Immature natural killer cell (primary cell): ENCODE measurements around the gene ONECUT3. TPM values are rescaled to one million over a fixed set of nuclear protein-coding genes. Genes with fewer than 3 reads are reported as not detected.

Source experiments
- DNase-seq, 3 donors: peaks; one replicate each; pipeline ENCODE4 v3.0.0; 2022; ENCODE audit warnings: mixed read lengths in 1 of 3
- H3K27ac Mint-ChIP-seq, 6 donors: one replicate each; pipeline ENCODE4 v1.8.0; 2020; ENCODE audit warnings: mixed read lengths in 6 of 6, mild to moderate bottlenecking in 5 of 6, inconsistent platforms in 4 of 6, moderate library complexity in 3 of 6
- H3K27me3 Mint-ChIP-seq, 3 donors: one replicate each; pipeline ENCODE4 v1.8.0; 2020 to 2021; ENCODE audit warnings: low read depth in 3 of 3, mild to moderate bottlenecking in 3 of 3, mixed read lengths in 3 of 3, moderate library complexity in 3 of 3, inconsistent platforms in 1 of 3
- H3K36me3 Mint-ChIP-seq, 3 donors: one replicate each; pipeline ENCODE4 v1.8.0; 2020; ENCODE audit warnings: mixed read lengths in 3 of 3, inconsistent platforms in 2 of 3, mild to moderate bottlenecking in 2 of 3
- H3K4me1 Mint-ChIP-seq, 2 donors: one replicate each; pipeline ENCODE4 v1.8.0; 2020; ENCODE audit warnings: inconsistent platforms in 2 of 2, mild to moderate bottlenecking in 2 of 2, mixed read lengths in 2 of 2, moderate library complexity in 1 of 2
- H3K4me3 Mint-ChIP-seq, 5 donors: one replicate each; pipeline ENCODE4 v1.8.0; 2020; ENCODE audit warnings: mild to moderate bottlenecking in 5 of 5, mixed read lengths in 5 of 5, inconsistent platforms in 3 of 5, moderate library complexity in 3 of 5
- H3K9me3 Mint-ChIP-seq, 6 donors: one replicate each; pipeline ENCODE4 v1.8.0; 2020; ENCODE audit warnings: mild to moderate bottlenecking in 6 of 6, mixed read lengths in 6 of 6, inconsistent platforms in 4 of 6, moderate library complexity in 3 of 6
- polyA plus RNA-seq, 3 donors: library from polyadenylated mRNA; unstranded; fragments of 300-500 nt; fragmentation: Illumina TruSeq; gene quantifications; one replicate each; pipeline ENCODE4 v1.2.3, GENCODE V29; 2021

Gene ONECUT3
- polyA plus RNA-seq, 3 donors from 2014 or later, result not detected

DNA sequence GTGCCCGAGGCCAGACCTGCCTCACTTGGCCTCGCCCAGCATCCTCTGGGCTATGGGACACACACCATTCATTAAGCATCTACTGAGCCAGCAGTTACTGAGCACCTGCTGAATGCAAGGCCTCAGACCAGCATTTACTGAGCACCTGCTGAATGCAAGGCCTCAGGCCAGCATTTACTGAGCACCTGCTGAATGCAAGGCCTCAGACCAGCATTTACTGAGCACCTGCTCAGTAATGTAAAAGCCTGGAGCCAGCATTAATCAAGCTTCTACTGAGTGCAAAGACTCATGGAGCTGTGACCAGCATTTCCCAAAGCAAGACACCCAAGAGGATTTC, 55.1 kb downstream of the ONECUT3 start:
- no peaks in the 10 kb centered on the region for H3K36me3 Mint-ChIP-seq
- no peak for DNase-seq
- H3K4me1 Mint-ChIP-seq, result peaks cover 11% of the 10 kb centered on the region in 2 donors
- peak overlapping the region in 1 of 5 donors; percentile 18 for H3K4me3 Mint-ChIP-seq
- peaks cover 0 to 5% (median 0%) of the 10 kb centered on the region in 3 donors for H3K27me3 Mint-ChIP-seq
- H3K9me3 Mint-ChIP-seq, result no peaks in the 10 kb centered on the region
- no peak overlapping the region for H3K27ac Mint-ChIP-seq

DNA sequence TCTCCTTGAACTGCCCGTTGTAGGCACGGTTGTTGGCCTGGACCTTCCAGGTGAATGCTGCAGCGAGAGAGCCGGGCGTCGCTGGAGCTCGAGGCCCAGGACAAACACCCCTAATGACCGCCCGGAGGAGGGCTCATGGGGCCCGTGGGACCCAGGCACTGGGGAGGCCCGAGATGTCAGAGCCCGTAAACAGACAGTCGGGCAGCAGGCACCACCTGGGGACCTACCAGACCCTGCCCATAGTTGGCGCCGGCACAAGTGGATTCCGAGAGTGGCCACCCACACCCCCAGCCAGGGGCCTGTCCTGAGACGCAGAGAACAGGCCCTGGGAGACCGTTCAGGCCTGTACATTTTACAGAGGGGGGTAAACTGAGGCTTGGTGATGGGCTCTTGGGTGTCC, 56.4 kb downstream of the ONECUT3 start:
- no peak overlapping the region for H3K27ac Mint-ChIP-seq
- no peak for DNase-seq
- H3K27me3 Mint-ChIP-seq, result peaks cover 0 to 5% (median 2%) of the 10 kb centered on the region in 3 donors
- H3K4me3 Mint-ChIP-seq, result no peak overlapping the region
- no peaks in the 10 kb centered on the region for H3K36me3 Mint-ChIP-seq
- no peaks in the 10 kb centered on the region for H3K9me3 Mint-ChIP-seq
- peaks cover 11% of the 10 kb centered on the region in 2 donors for H3K4me1 Mint-ChIP-seq

DNA sequence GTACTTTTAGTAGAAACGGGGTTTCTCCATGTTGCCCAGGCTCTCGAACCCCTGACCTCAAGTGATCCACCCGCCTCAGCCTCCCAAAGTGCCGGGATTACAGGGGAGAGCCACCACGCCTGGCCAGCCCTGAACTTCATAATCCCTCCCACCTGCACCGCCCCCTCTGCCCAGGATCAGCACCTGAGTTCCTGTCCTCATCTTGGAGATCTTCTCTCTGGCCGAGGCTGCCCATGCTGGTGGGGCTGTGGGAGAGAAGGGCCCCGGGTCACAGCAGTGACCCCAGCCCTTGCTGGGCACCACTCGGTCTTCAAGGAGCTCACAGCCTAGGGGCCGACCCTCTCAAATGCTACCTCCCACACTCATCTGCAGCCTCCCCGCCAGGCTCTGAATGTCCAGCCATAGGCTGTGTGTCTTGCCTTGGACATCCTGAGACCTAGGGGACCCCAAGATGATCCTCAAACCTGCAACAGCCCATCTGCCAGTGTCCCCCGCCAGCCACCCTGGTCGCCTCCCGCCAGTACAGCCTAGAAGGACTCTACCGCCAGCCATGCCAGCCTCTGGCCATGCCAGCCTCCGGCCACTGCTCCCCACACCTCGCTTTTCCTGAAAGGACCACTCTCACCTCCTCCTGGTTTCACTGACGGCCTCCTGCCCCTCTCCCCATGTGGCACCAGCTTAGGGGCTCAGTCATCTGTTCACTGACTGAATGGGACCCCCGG, 57.3 kb downstream of the ONECUT3 start:
- Mint-ChIP-seq H3K4me1 (peaks cover 11% of the 10 kb centered on the region in 2 donors), H3K27ac (peak overlapping the region in 1 of 6 donors; percentile 51), H3K36me3 (no peaks in the 10 kb centered on the region), H3K4me3 (peak overlapping the region in 4 of 5 donors; percentile 47 to 95 (median 52)), H3K27me3 (peaks cover 0 to 5% (median 4%) of the 10 kb centered on the region in 3 donors), H3K9me3 (no peaks in the 10 kb centered on the region)
- DNase-seq, result no peak

DNA sequence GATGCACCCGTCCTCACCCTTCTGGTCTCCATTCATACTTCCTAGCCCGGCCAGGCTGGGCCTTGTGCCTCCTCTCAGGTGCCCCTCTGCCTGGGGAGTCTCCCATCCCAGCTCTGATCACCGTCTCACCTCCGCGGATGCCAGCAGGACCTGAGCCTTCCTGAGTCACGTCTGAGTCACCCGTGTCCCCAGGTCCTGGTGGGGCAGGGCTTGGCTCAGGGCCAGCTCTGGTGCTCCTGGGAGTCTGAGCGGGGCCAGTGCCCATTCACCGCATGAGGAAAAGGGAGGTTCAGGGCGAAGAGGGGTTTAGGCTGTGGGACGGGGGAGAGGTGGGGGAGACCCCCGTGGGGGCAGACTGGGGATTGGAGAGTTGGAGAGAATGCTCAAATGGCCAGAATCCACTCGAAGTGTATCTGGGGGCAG, 58.2 kb downstream of the ONECUT3 start:
- DNase-seq, result peak in 1 of 3 donors; percentile 11
- H3K4me1 Mint-ChIP-seq, result peaks cover 11% of the 10 kb centered on the region in 2 donors
- H3K9me3 Mint-ChIP-seq, result no peaks in the 10 kb centered on the region
- H3K4me3 Mint-ChIP-seq, result peak overlapping the region; percentile 62 to 95 (median 78)
- H3K27me3 Mint-ChIP-seq, result peaks cover 0 to 5% (median 4%) of the 10 kb centered on the region in 3 donors
- H3K27ac Mint-ChIP-seq, result peak overlapping the region in 2 of 6 donors; percentile 15 to 40
- no peaks in the 10 kb centered on the region for H3K36me3 Mint-ChIP-seq

DNA sequence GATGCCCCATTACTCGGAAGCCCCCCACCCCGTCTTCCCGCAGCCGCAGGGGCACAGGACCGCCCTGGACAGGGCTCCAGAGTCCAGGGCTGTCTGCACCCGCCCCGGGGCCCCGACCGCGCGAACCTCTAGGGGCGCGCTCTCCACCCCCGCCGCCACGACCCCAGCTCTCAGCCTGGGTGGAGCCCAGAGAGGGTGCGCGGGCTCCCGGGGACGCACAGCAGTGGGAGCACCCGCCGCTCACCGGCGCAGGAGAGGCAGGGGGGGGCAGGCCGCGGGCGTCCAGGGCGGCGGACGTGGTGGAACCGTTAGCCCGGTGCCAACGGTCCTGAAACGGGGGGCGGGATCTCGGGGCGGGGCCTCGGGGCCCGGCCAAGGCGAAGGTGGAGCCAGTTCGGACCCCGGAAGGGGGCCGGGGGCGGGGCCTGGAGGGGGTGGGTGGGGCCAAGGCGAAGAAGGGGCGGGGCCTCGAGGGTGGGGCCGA, 58.7 kb downstream of the ONECUT3 start, which contains the start of gene ATP8B3:
Gene ATP8B3 (minus strand): TSS at position 335 of the 484 bp plus-strand sequence. CDS start 540 bp downstream, outside the sequence.
- peaks cover 11% of the 10 kb centered on the region in 2 donors for H3K4me1 Mint-ChIP-seq
- H3K27ac Mint-ChIP-seq, result peak within 1 kb of the TSS; percentile 76 to 96 (median 90)
- peak in 2 of 3 donors; percentile 68 to 75 for DNase-seq
- H3K36me3 Mint-ChIP-seq, result no peaks in the 10 kb centered on the region
- no peaks in the 10 kb centered on the region for H3K9me3 Mint-ChIP-seq
- peak within 1 kb of the TSS; percentile 91 to 97 (median 96) for H3K4me3 Mint-ChIP-seq
- peaks cover 0 to 5% (median 4%) of the 10 kb centered on the region in 3 donors for H3K27me3 Mint-ChIP-seq

DNA sequence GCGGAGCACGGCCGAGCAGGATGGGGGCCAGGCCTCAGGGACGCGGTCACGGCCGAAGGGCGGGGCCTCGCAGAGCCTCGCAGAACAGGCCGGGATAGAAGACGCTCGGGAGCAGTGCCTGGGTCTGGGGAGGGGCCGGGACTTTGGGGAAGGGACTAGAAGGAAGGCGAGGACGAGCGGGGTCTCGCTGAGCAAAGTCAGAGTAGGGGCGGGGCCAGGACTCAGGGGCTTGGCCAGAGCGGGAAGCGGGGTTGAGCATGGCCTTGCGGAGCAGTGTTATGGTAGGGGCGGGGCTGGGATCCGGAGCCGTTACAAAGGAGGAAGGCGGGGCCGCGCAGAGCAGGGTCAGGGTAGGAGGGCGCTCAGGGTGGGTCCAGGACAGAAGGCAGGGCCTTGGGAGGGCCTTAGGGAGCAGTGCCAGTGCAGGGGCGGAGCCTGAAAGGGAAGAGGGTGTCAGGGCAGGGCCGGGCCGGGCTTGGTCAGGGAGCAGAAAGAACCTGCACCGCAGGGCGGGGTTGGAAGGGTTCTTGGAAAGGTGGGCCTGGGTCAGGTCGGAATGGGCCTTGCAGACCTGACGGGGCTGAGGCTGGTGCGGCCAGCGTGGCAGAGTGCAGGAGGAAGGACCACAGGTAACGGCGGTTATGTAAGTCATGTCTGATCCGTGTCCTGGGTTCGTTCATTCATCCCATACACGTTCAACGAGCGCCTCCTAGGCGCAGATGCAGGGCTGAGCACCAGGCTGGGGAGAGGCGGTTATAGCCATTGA, 59.3 kb downstream of the ONECUT3 start:
- no peaks in the 10 kb centered on the region for H3K36me3 Mint-ChIP-seq
- no peaks in the 10 kb centered on the region for H3K9me3 Mint-ChIP-seq
- peak overlapping the region; percentile 76 to 96 (median 90) for H3K27ac Mint-ChIP-seq
- peak overlapping the region; percentile 91 to 97 (median 96) for H3K4me3 Mint-ChIP-seq
- peak; percentile 80 to 86 (median 85) for DNase-seq
- peaks cover 11% of the 10 kb centered on the region in 2 donors for H3K4me1 Mint-ChIP-seq
- H3K27me3 Mint-ChIP-seq, result peaks cover 0 to 5% (median 4%) of the 10 kb centered on the region in 3 donors

DNA sequence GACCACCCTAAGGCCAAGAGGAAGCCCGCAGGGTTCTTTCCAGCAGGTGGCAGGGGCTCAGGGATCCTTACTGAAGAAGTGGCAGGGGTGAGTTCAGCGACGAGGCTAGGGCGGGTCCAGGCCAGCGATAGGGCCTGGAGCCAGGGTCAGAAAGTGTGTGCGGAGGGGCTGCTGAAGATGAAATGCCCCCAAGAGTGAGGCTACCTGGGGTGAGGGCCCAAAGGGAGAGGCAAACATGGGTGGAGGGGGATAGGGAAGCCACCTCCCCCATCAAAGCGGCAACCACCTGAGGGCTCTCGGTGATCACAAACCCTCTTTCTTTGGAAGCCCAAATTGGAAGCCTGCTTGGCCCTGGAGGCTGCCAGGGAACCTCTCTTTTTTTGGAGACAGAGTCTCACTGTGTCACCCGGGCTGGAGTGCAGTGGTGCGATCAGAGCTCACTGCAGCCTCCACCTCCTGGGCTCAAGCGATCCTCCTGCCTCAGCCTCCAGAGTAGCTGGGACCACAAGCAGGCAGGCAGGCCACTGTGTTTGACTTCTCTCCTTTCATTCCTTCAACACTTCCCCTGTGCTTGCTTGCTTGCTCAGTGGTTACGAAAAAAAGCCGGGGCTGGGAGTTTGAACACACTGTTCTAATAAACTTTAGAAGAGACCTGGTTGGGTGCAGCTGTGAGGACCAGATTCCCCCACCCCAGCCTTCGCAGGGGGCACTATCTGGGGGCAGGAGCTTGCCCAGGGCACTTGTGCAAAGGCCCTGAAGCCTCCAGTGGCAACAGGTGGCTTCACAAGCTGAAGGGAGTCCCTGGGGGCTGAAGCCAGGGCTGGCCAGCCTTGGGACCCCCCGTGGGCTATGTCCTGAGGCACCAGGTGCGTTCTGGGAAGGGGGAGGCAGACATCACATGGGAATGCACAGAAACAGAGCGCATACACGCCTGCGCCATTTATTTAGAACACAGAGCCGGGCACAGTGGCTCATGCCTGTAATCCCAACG, 60.2 kb downstream of the ONECUT3 start:
- Mint-ChIP-seq H3K9me3 (no peaks in the 10 kb centered on the region), H3K27ac (peak overlapping the region; percentile 31 to 96 (median 90)), H3K4me1 (peaks cover 11% of the 10 kb centered on the region in 2 donors), H3K27me3 (peaks cover 0 to 5% (median 4%) of the 10 kb centered on the region in 3 donors), H3K4me3 (peak overlapping the region; percentile 91 to 97 (median 96)), H3K36me3 (no peaks in the 10 kb centered on the region)
- no peak for DNase-seq

DNA sequence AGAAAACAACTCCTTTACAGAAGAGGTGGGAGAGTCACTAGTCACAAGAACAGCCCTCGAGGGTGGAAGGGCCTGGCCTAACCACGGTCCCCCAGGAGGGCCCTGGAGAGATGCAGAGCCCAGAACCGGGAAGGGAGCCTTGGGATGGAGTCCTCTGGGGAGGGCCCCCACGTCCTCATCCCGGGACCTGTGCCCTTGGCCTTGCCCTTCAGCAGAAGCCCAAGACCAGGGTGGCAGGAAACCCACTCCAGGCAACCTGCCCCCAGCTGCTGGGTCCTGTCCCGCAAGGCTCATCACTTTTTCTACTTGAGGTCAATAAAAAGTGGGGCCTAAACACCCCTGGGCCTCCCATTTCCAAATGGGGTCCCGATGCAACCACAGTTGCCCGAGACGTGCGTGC, 61.1 kb downstream of the ONECUT3 start:
- no peak for DNase-seq
- no peak overlapping the region for H3K4me3 Mint-ChIP-seq
- peaks cover 11% of the 10 kb centered on the region in 2 donors for H3K4me1 Mint-ChIP-seq
- H3K27me3 Mint-ChIP-seq, result peaks cover 0 to 5% (median 4%) of the 10 kb centered on the region in 3 donors
- H3K27ac Mint-ChIP-seq, result no peak overlapping the region
- no peaks in the 10 kb centered on the region for H3K36me3 Mint-ChIP-seq
- H3K9me3 Mint-ChIP-seq, result no peaks in the 10 kb centered on the region

DNA sequence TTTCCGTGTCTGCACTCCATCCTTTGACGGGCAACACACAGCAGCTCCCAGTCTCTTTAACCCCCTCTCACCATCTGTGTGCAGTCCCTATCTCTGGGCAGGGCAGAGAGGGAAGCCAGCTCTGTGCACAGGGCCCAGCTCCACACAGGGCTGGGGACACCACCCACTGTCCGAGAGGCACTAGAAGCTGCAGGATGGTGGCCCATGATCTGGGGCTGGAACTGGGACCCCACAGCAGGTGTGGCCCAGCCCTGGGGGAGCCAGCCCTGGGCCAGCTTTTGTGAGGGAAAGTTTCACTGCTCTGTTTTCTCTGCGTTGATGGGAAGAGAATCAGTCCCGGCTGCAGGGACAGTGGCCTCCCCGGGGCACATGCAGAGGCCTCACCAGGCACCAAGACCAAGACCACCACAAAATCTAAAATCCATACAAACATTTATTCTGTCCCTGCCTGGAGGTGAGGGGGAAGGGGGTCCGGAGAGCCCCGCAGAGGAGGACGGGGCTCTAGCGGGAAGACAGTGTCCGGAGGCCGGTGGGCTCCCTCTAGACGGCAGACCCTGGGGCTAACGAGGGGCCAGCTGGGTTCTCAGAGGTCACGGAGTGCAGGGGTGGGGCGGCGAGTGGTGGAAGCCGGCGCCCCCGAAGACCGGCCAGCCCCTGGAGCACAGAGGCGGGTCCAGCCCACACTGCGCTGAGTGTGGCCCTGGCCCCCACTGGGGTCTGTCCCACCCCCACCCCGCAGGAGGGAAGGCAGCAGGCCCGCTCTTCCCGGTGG, 61.7 kb downstream of the ONECUT3 start:
- Mint-ChIP-seq H3K27ac (no peak overlapping the region), H3K36me3 (no peaks in the 10 kb centered on the region), H3K4me3 (no peak overlapping the region), H3K9me3 (no peaks in the 10 kb centered on the region), H3K27me3 (peaks cover 0 to 5% (median 4%) of the 10 kb centered on the region in 3 donors), H3K4me1 (peaks cover 11% of the 10 kb centered on the region in 2 donors)
- DNase-seq, result no peak

DNA sequence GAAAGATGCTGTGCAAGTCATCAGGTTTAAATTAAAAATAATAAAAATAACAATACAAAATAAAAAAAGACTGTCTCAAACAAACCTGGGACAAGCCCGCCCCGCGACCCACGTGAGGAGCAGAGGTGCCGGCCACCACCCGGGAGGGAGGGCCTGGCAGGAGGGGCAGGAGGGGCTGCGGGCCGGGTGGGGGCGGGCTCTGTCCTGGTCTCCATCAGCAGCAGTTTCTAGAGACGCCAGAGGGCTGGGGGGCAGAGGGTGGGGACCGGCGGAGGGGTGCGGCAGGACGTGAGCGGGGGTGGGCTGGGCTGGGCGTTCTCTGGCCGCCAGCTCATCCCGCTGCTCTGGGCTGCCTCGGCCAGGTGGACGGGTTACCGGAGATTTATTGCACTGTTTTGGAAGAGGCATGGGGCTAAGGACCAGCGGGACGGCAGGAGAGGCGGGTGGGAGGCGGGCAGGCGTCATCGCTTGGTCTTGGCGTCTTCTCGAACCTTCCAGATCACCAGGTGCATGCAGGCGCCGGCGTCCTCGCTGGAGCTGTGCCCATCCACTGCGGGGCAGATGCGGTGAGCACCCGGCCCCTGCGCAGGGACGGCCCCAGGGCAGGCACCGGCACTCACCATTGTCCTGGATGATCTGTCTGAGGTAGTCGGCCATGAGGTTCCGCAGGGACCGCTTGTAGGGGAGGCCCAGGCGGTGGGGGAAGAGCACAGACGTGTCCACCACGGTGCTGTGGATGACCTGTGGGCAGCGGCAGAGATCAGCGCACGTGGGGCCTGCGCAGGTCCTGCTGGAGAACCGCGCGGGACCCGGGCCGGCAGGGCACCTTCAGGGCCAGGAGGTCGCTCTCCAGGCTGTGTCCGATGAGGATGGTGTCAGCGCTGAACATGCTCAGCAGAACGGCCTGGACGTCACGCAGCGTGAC, 62.6 kb downstream of the ONECUT3 start:
- Mint-ChIP-seq H3K9me3 (no peaks in the 10 kb centered on the region), H3K27ac (no peak overlapping the region), H3K36me3 (peaks cover 0 to 4% (median 3%) of the 10 kb centered on the region in 3 donors), H3K4me3 (no peak overlapping the region), H3K27me3 (peaks cover 0 to 5% (median 4%) of the 10 kb centered on the region in 3 donors), H3K4me1 (peaks cover 11% of the 10 kb centered on the region in 2 donors)
- no peak for DNase-seq

DNA sequence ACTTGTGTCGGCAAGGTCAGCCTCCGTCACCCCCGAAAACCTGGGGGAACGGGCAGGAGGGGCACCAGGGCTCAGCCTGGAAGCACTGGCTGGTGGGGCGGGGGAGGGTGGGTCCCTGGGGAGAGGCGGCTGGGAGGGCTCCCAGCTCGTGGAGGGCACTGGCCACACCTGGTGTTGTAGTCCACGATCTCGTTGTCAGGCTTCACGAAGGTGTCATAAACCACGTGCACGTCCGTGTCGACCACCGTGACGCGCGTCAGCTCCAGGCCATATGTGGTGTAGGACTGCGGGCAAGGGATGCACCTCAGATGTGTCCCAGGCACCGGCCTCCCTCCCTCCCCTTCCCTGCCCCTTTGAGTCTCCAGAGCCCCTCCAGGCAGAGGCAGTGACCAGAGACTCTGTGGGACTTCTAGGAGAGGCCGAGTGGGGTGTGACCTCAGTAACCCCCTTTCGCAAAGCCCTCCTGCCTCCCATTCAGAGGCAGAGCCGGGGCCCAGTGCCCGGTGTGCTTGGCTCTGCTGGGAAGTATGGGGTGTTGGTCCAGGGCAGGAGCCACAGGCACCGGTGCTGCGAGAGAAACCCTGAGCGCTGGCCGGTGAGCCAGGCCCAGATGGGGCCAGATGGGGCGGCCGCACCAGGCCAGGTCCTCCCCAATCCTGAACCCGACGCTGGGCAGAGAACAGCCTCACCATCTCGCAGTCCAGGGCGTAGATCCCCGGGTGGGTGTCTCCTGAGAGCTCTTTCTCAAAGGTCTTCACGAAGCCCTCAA, 63.4 kb downstream of the ONECUT3 start:
- Mint-ChIP-seq H3K4me3 (no peak overlapping the region), H3K27me3 (peaks cover 0 to 5% (median 4%) of the 10 kb centered on the region in 3 donors), H3K9me3 (no peaks in the 10 kb centered on the region), H3K27ac (no peak overlapping the region), H3K4me1 (peaks cover 9 to 11% of the 10 kb centered on the region in 2 donors), H3K36me3 (peaks cover 0 to 4% (median 3%) of the 10 kb centered on the region in 3 donors)
- no peak for DNase-seq
